HepG2 (cell line): ENCODE data around the gene GRAMD1B. TPM values are rescaled to one million over a fixed set of nuclear protein-coding genes. Genes with fewer than 3 reads are reported as not detected.

ENCODE experiments used
- ATAC-seq: fragments of 200-7000 bp; cut with Tn5 transposase; 3 replicates; pipeline ENCODE4 v1.9.1; 2020; ENCODE audit warnings: mild to moderate bottlenecking, moderate library complexity
- BruUV-seq: library from RNA; stranded (reverse); fragments of 400-500 nt; replicated peaks from 2 replicates; lab custom pipeline; 2021; lab: Mats Ljungman, UMichigan
- CTCF ChIA-PET: fragments of 300-600 bp; formaldehyde crosslinking; extraction: SDS; loops from one replicate; lab custom pipeline; 2021; ENCODE audit warnings: low total read pairs, inconsistent platforms, low intra/inter-chr PET ratio; lab: Yijun Ruan, JAX
- POLR2A ChIA-PET: fragments of 350-600 bp; sonication (Branson Sonifier 250); formaldehyde crosslinking; loops from one replicate; lab custom pipeline; 2020; ENCODE audit warnings: antibody characterized with exemption, inconsistent platforms; lab: Yijun Ruan, JAX
- DNase-seq: peaks from one replicate; pipeline ENCODE4 v3.0.0-alpha.2; 2015; ENCODE audit warnings: low spot score
- FAIRE-seq: peaks from 3 replicates; lab custom pipeline; 2011; peaks lifted over from hg19 to GRCh38; lab: Jason Lieb, UNC
- H2AFZ ChIP-seq: one replicate; pipeline ENCODE4 v1.6.1; 2011; ENCODE audit warnings: low read length, inconsistent platforms
- H3K27ac ChIP-seq: fragments of 300-600 bp; 3 replicates; pipeline ENCODE4 v1.8.0; 2011; ENCODE audit warnings: mixed run types, mild to moderate bottlenecking, mixed read lengths, low read length, inconsistent platforms; ENCODE audit not compliant: insufficient read depth; ENCODE audit errors: extremely low read length
- H3K27me3 ChIP-seq, 2 experiments: fragments of 200-600 bp in 1 of 2; 2 replicates in 1 of 2; 3 replicates in 1 of 2; pipeline versions ENCODE4 v1.6.0 to v1.8.0; 2011; ENCODE audit warnings: low read length in 2 of 2, mild to moderate bottlenecking in 2 of 2, moderate library complexity in 2 of 2, inconsistent platforms in 1 of 2; ENCODE audit not compliant: insufficient read depth in 2 of 2, control insufficient read depth in 1 of 2
- H3K36me3 ChIP-seq, 2 experiments: fragments of 200-600 bp in 1 of 2; replicated peaks in 1 of 2; 2 replicates in 1 of 2; 3 replicates in 1 of 2; pipeline versions ENCODE4 v1.5.1 to v1.8.0; 2011; ENCODE audit warnings: low read length in 2 of 2, inconsistent platforms in 1 of 2; ENCODE audit not compliant: insufficient read depth in 2 of 2, control insufficient read depth in 1 of 2
- H3K4me1 ChIP-seq: 2 replicates; pipeline ENCODE4 v1.5.1; 2012; ENCODE audit warnings: low read length, inconsistent platforms; ENCODE audit not compliant: insufficient read depth
- H3K4me2 ChIP-seq: 2 replicates; pipeline ENCODE4 v1.6.0; 2011; ENCODE audit warnings: low read depth, low read length, inconsistent platforms
- H3K4me3 ChIP-seq, 3 experiments: fragments of 200-600 bp in 1 of 3; sonication (generic), shearing (Covaris generic) in 1 of 3; replicated peaks in 1 of 3; 2 replicates each; pipeline ENCODE4 v1.5.1; 2011 to 2016; ENCODE audit warnings: low read length in 3 of 3, inconsistent platforms in 2 of 3, low read depth in 2 of 3, mild to moderate bottlenecking in 2 of 3, control low read depth in 1 of 3, mixed read lengths in 1 of 3; ENCODE audit not compliant: insufficient read depth in 1 of 3
- H3K79me2 ChIP-seq: one replicate; pipeline ENCODE4 v1.6.1; 2011; ENCODE audit warnings: low read length, inconsistent platforms; ENCODE audit not compliant: insufficient read depth
- H3K9ac ChIP-seq: 2 replicates; pipeline ENCODE4 v1.6.0; 2011; ENCODE audit warnings: mild to moderate bottlenecking, low read depth, low read length, inconsistent platforms; ENCODE audit not compliant: insufficient read depth
- H3K9me3 ChIP-seq: 2 replicates; pipeline ENCODE4 v1.5.1; 2012; ENCODE audit warnings: mild to moderate bottlenecking, low read length
- H4K20me1 ChIP-seq: 2 replicates; pipeline ENCODE4 v1.6.0; 2011; ENCODE audit warnings: inconsistent platforms, mild to moderate bottlenecking, low read length, moderate library complexity; ENCODE audit not compliant: insufficient read depth
- GPN1 ChIP-seq: sonication (generic); formaldehyde crosslinking; IDR thresholded peaks from 2 replicates; pipeline ENCODE4 v1.5.1; 2020; ENCODE audit warnings: missing genetic modification reagents, borderline replicate concordance
- PCBP2 ChIP-seq: fragments of 200-400 bp; formaldehyde crosslinking; optimal IDR thresholded peaks from 2 replicates; pipeline ENCODE3; 2018; ENCODE audit warnings: low read length, low read depth; ENCODE audit not compliant: poor library complexity, severe bottlenecking
- RBM39 ChIP-seq: fragments of 200-400 bp; formaldehyde crosslinking; IDR thresholded peaks from one replicate; pipeline ENCODE4 v1.6.1; 2018; ENCODE audit warnings: antibody characterized with exemption, mild to moderate bottlenecking, low read depth, low read length; ENCODE audit not compliant: poor library complexity, severe bottlenecking
- SATB2 ChIP-seq: sonication (generic); formaldehyde crosslinking; IDR thresholded peaks from 2 replicates; pipeline ENCODE4 v1.5.0; 2020; ENCODE audit warnings: missing genetic modification reagents
- TP53 ChIP-seq: sonication (generic); formaldehyde crosslinking; conservative IDR thresholded peaks from 2 replicates; pipeline ENCODE4 v1.4.0; 2020; ENCODE audit warnings: missing genetic modification reagents
- ZNF12 ChIP-seq: sonication (generic); formaldehyde crosslinking; IDR thresholded peaks from 2 replicates; pipeline ENCODE4 v1.5.0; 2020; ENCODE audit warnings: missing genetic modification reagents
- ZNF33A ChIP-seq: sonication (generic); formaldehyde crosslinking; IDR thresholded peaks from 2 replicates; pipeline ENCODE4 v1.5.1; 2020; ENCODE audit warnings: missing genetic modification reagents, mild to moderate bottlenecking, moderate library complexity, borderline replicate concordance
- ZNF839 ChIP-seq: sonication (generic); formaldehyde crosslinking; IDR thresholded peaks from 2 replicates; pipeline ENCODE4 v1.4.0; 2020; ENCODE audit warnings: missing genetic modification reagents, mild to moderate bottlenecking, borderline replicate concordance
- WGBS: methylation state at CpG from one replicate; pipeline ENCODE4 v1.1.6; 2017; ENCODE audit warnings: low lambda C conversion rate; 5-methylcytosine and 5-hydroxymethylcytosine counted together
- in situ Hi-C: cut with HindIII; loops from 2 replicates; pipeline ENCODE4 v1.10.0; 2017; ENCODE audit warnings: low pct_unique_long_range_greater_than_20kb; ENCODE audit not compliant: extremely low pct_ligation_motif_present
- intact Hi-C: fragments of 100-400 bp; cut with micrococcal nuclease; formaldehyde crosslinking; loops from one replicate; pipeline ENCODE4 v1.10.0; 2022; ENCODE audit not compliant: unreplicated experiment
- polyA plus RNA-seq, 8 experiments: library from polyadenylated mRNA; depleted of rRNA in 3 of 8; stranded (reverse) in 7 of 8; unstranded in 1 of 8; fragments of >200 nt; fragmentation: Illumina TruSeq in 4 of 8; extraction: Trizol in 4 of 8; gene quantifications; 2 replicates each; pipeline versions ENCODE4 v1.2.1 to v1.2.3, GENCODE V29; 2011 to 2016; ENCODE audit warnings: low read depth in 4 of 8, missing spikeins in 1 of 8, mixed read lengths in 1 of 8; ENCODE audit not compliant: insufficient read depth in 1 of 8
- total RNA-seq, 5 experiments: library from RNA; depleted of rRNA; stranded (reverse); fragments of >200 nt; fragmentation: Illumina TruSeq; extraction: Trizol; gene quantifications; 2 replicates each; pipeline ENCODE4 v1.2.3, GENCODE V29; 2016; ENCODE audit warnings: low read depth in 1 of 5
- TF ChIP-seq, protein P1 (sequence below): sonication (generic); formaldehyde crosslinking; IDR thresholded peaks from 2 replicates; pipeline ENCODE4 v1.4.0; 2020; ENCODE audit warnings: missing genetic modification reagents
- TF ChIP-seq, protein P2 (sequence below): IDR thresholded peaks from 2 replicates; pipeline ENCODE4 v1.6.1; 2018; ENCODE audit warnings: missing genetic modification reagents, mild to moderate bottlenecking, missing compliant biosample characterization

Gene GRAMD1B
- total and polyA plus RNA-seq, 2 of the 13 experiments (the other 11 are each of a cell fraction or from before 2014, with no cell fraction given): 0.12 TPM; not detected in 1

DNA sequence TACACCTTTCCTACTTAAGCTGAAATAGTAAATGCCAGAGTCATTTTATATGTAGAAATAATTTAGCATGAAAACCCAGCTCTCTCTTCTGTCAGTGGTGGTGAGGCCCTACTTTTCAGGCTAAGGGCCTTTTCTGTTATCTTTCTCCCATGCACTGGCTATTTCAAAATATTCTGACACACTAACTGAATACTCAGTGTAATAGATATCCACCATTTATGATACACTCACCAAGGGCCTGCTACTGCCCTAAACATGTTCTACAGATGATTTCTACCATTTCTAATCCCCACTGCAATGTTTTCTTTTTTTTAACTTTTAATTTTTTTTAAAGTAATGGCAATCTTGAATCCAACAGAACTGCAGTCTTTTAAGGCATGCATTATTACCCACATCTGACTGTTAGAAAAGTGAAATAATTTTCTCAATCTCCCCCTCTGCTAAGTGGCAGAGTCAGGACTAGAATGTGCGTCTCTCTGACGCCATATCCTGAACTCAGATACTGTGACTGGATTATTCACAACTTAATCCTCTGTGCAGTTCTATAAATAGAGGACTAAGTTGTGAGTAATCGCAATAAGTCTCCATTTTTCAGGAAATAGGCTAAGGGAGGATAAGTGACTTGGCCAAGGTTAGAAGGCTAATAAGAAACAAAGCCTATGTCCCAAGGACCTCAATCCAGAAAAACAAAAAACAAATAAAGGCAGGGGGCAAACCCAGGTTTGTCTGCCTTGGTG lies 44.0 kb downstream of the GRAMD1B start (continued):
- TF ChIP-seq, protein P1, sequence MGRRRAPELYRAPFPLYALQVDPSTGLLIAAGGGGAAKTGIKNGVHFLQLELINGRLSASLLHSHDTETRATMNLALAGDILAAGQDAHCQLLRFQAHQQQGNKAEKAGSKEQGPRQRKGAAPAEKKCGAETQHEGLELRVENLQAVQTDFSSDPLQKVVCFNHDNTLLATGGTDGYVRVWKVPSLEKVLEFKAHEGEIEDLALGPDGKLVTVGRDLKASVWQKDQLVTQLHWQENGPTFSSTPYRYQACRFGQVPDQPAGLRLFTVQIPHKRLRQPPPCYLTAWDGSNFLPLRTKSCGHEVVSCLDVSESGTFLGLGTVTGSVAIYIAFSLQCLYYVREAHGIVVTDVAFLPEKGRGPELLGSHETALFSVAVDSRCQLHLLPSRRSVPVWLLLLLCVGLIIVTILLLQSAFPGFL (CRISPR knock-in tag): no peak
- TF ChIP-seq ZNF12: no peak
- TF ChIP-seq, protein P2, sequence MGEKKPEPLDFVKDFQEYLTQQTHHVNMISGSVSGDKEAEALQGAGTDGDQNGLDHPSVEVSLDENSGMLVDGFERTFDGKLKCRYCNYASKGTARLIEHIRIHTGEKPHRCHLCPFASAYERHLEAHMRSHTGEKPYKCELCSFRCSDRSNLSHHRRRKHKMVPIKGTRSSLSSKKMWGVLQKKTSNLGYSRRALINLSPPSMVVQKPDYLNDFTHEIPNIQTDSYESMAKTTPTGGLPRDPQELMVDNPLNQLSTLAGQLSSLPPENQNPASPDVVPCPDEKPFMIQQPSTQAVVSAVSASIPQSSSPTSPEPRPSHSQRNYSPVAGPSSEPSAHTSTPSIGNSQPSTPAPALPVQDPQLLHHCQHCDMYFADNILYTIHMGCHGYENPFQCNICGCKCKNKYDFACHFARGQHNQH: no peak

DNA sequence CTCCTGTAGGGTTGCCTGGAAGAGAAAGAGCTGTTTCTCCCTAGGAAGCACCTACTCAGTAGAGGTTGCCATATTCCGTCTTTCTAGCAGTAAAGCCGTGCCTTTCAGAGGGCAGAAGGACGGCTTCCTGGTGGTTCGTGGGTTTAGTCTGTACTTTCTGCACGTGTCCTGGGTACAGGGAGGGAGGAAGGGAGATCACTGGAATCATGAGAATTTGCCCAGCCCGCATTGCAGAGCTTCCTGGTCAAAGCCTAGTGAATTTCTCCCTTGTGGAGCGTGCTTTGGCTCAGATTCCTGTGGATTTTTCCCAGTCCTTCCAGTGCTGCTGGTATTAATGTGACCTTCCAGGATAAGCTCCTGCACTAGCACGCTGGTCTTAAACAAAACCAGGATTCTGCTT lies 44.9 kb downstream of the GRAMD1B start:
- intact Hi-C loops (no loop called here), in situ Hi-C loops (loop anchor here (5.0 to 25.0 kb wide), 3 partner anchors 68 to 363 kb away; no protein-coding TSS in a partner anchor)
- WGBS: 0% methylated on average over 7 of the region's 8 CpGs
- Histone ChIP-seq H3K4me1 (no peaks in the 10 kb centered on the region), H3K9ac (no peak overlapping the region), H3K36me3 (no peaks in the 10 kb centered on the region), H3K9me3 (no peaks in the 10 kb centered on the region), H3K79me2 (no peaks in the 10 kb centered on the region), H2AFZ (no peak overlapping the region), H4K20me1 (no peaks in the 10 kb centered on the region), H3K27me3 (peaks cover 0 to 6% of the 10 kb centered on the region in 2 experiments; a peak in 2 of 5 replicates), H3K4me3 (no peak overlapping the region), H3K4me2 (no peak overlapping the region), H3K27ac (no peak overlapping the region)
- ChIA-PET CTCF (interaction anchor here (1.6 kb wide), 1 partner anchor 67 kb away, joined by 4 read pairs; no protein-coding TSS in a partner anchor), POLR2A (no interaction called here)
- ATAC-seq: no peak
- no peak for DNase-seq
- no peak for FAIRE-seq
- no TSS peak for BruUV-seq
- no peak for TF ChIP-seq TP53 (CRISPR knock-in tag)
- TF ChIP-seq PCBP2: no peak
- TF ChIP-seq ZNF839: no peak
- TF ChIP-seq RBM39: no peak
- TF ChIP-seq SATB2 (CRISPR knock-in tag): no peak
- no peak for TF ChIP-seq GPN1
- no peak for TF ChIP-seq ZNF33A (CRISPR knock-in tag)
